B cell (primary cell): ENCODE measurements around the gene TNIK.

Experiments
- CTCF ChIP-seq: fragments of 200-600 bp; IDR thresholded peaks from one replicate; pipeline ENCODE4 v1.8.0; 2022; ENCODE audit warnings: antibody characterized with exemption, mild to moderate bottlenecking
- EZH2 ChIP-seq: IDR thresholded peaks from 2 replicates; pipeline ENCODE4 v1.6.1; 2012; ENCODE audit warnings: borderline replicate concordance, low read depth, mild to moderate bottlenecking, moderate library complexity, low read length; ENCODE audit not compliant: insufficient read depth, poor library complexity, severe bottlenecking

- no peak for TF ChIP-seq CTCF
- TF ChIP-seq EZH2 = no peak
Measured at GRCh38 chr3:171468296-171468906, 8.2 kb upstream of the TNIK start.
